Muscle layer of colon (tissue), 2 donors: ENCODE results near the gene TUBA4B.

Experiments
- H3K27ac ChIP-seq: one replicate; pipeline ENCODE4 v1.7.0; 2013; ENCODE audit warnings: low read depth, mild to moderate bottlenecking, low read length, moderate library complexity
- H3K27me3 ChIP-seq, 2 donors: one replicate each; pipeline ENCODE4 v1.7.0; 2013; ENCODE audit warnings: low read length in 2 of 2, mild to moderate bottlenecking in 2 of 2; ENCODE audit not compliant: insufficient read depth in 2 of 2, control insufficient read depth in 1 of 2
- H3K36me3 ChIP-seq: one replicate; pipeline ENCODE4 v1.7.0; 2013; ENCODE audit warnings: mild to moderate bottlenecking, low read length; ENCODE audit not compliant: insufficient read depth
- H3K4me1 ChIP-seq: one replicate; pipeline ENCODE4 v1.7.0; 2013; ENCODE audit warnings: mild to moderate bottlenecking, low read length; ENCODE audit not compliant: insufficient read depth
- H3K4me3 ChIP-seq, 2 donors: one replicate each; pipeline ENCODE4 v1.7.0; 2013; ENCODE audit warnings: low read length in 2 of 2, low read depth in 1 of 2, mild to moderate bottlenecking in 1 of 2, moderate library complexity in 1 of 2
- H3K9ac ChIP-seq: one replicate; pipeline ENCODE4 v1.7.0; 2013; ENCODE audit warnings: low read length
- H3K9me3 ChIP-seq: one replicate; pipeline ENCODE4 v1.7.0; 2013; ENCODE audit warnings: mild to moderate bottlenecking, low read length
- donor health status: abdominal sarcoma.
- donor health status: Adenocarcinoma of cecum.

The TUBA4B gene

GRCh38 chr2:219272356-219272755, 19.3 kb downstream of the TUBA4B start:
- Histone ChIP-seq H3K4me3 (no peak overlapping the region), H3K27ac (no peak overlapping the region), H3K9me3 (no peaks in the 10 kb centered on the region), H3K4me1 (no peaks in the 10 kb centered on the region), H3K27me3 (no peaks in the 10 kb centered on the region), H3K9ac (no peak overlapping the region), H3K36me3 (no peaks in the 10 kb centered on the region)

- Histone ChIP-seq H3K4me1 (peaks cover 6% of the 10 kb centered on the region), H3K9me3 (no peaks in the 10 kb centered on the region), H3K4me3 (no peak overlapping the region), H3K27me3 (no peaks in the 10 kb centered on the region), H3K36me3 (no peaks in the 10 kb centered on the region), H3K27ac (no peak overlapping the region), H3K9ac (no peak overlapping the region)
These were observed 20.0 kb downstream of the TUBA4B start for GRCh38 chr2:219272995-219273394.

- Histone ChIP-seq H3K27me3 (no peaks in the 10 kb centered on the region), H3K27ac (no peak overlapping the region), H3K9me3 (no peaks in the 10 kb centered on the region), H3K4me1 (peaks cover 15% of the 10 kb centered on the region), H3K4me3 (no peak overlapping the region), H3K9ac (no peak overlapping the region), H3K36me3 (no peaks in the 10 kb centered on the region)
These were observed 20.9 kb downstream of the TUBA4B start for GRCh38 chr2:219273937-219274336.

- no peak overlapping the region for H3K27ac ChIP-seq
- H3K9ac ChIP-seq: no peak overlapping the region
- H3K36me3 ChIP-seq: no peaks in the 10 kb centered on the region
- H3K4me1 ChIP-seq: peaks cover 15% of the 10 kb centered on the region
- no peaks in the 10 kb centered on the region for H3K9me3 ChIP-seq
- no peaks in the 10 kb centered on the region for H3K27me3 ChIP-seq
- no peak overlapping the region for H3K4me3 ChIP-seq
These were observed 21.4 kb downstream of the TUBA4B start for GRCh38 chr2:219274361-219274921.

GRCh38 chr2:219277703-219278654, 24.9 kb downstream of the TUBA4B start:
- peaks cover 28% of the 10 kb centered on the region for H3K36me3 ChIP-seq
- no peaks in the 10 kb centered on the region for H3K27me3 ChIP-seq
- H3K4me3 ChIP-seq: peak overlapping the region in 1 of 2 donors; percentile 36
- H3K4me1 ChIP-seq: peaks cover 28% of the 10 kb centered on the region
- peak overlapping the region; percentile 75 for H3K27ac ChIP-seq
- no peaks in the 10 kb centered on the region for H3K9me3 ChIP-seq
- H3K9ac ChIP-seq: peak overlapping the region; percentile 55

GRCh38 chr2:219278655-219279150, 25.7 kb downstream of the TUBA4B start:
- Histone ChIP-seq H3K9me3 (no peaks in the 10 kb centered on the region), H3K27me3 (no peaks in the 10 kb centered on the region), H3K27ac (peak overlapping the region; percentile 75), H3K4me1 (peaks cover 28% of the 10 kb centered on the region), H3K9ac (peak overlapping the region; percentile 55), H3K36me3 (peaks cover 35% of the 10 kb centered on the region), H3K4me3 (peak overlapping the region in 1 of 2 donors; percentile 36)

- peaks cover 28% of the 10 kb centered on the region for H3K4me1 ChIP-seq
- H3K9me3 ChIP-seq: no peaks in the 10 kb centered on the region
- peak within 1 kb of the TSS; percentile 75 for H3K27ac ChIP-seq
- no peaks in the 10 kb centered on the region for H3K27me3 ChIP-seq
- H3K4me3 ChIP-seq: peak within 1 kb of the TSS; percentile 59 to 96
- peaks cover 41% of the 10 kb centered on the region for H3K36me3 ChIP-seq
- H3K9ac ChIP-seq: peak within 1 kb of the TSS; percentile 85
These were observed 26.3 kb downstream of the TUBA4B start, which contains the start of gene DNAJB2 for GRCh38 chr2:219279151-219279915. TSS of gene DNAJB2 (plus strand) at chr2:219279366. CDS start at chr2:219279834, 468 bp downstream.

GRCh38 chr2:219279916-219280516, 27.0 kb downstream of the TUBA4B start:
- no peaks in the 10 kb centered on the region for H3K9me3 ChIP-seq
- no peaks in the 10 kb centered on the region for H3K27me3 ChIP-seq
- peak overlapping the region; percentile 67 for H3K27ac ChIP-seq
- H3K4me3 ChIP-seq: peak overlapping the region; percentile 59 to 96
- peak overlapping the region; percentile 85 for H3K9ac ChIP-seq
- H3K36me3 ChIP-seq: peaks cover 48% of the 10 kb centered on the region
- peaks cover 28% of the 10 kb centered on the region for H3K4me1 ChIP-seq

GRCh38 chr2:219280651-219281050, 27.6 kb downstream of the TUBA4B start:
- Histone ChIP-seq H3K9me3 (no peaks in the 10 kb centered on the region), H3K4me3 (peak overlapping the region in 1 of 2 donors; percentile 96), H3K4me1 (peaks cover 28% of the 10 kb centered on the region), H3K27me3 (no peaks in the 10 kb centered on the region), H3K9ac (no peak overlapping the region), H3K36me3 (peaks cover 54% of the 10 kb centered on the region), H3K27ac (peak overlapping the region; percentile 67)

GRCh38 chr2:219281588-219281987, 28.5 kb downstream of the TUBA4B start:
- H3K27me3 ChIP-seq: no peaks in the 10 kb centered on the region
- peaks cover 28% of the 10 kb centered on the region for H3K4me1 ChIP-seq
- no peak overlapping the region for H3K9ac ChIP-seq
- no peak overlapping the region for H3K4me3 ChIP-seq
- H3K36me3 ChIP-seq: peaks cover 54% of the 10 kb centered on the region
- H3K9me3 ChIP-seq: no peaks in the 10 kb centered on the region
- H3K27ac ChIP-seq: no peak overlapping the region
